CD4-positive, CD25-positive, alpha-beta regulatory T cell (primary cell): ENCODE results near the gene FNDC11. TPM values are rescaled to one million over a fixed set of nuclear protein-coding genes. Genes with fewer than 3 reads are reported as not detected.

Source experiments
- ATAC-seq, 2 donors: fragments of 150-1000 bp; cut with Tn5 transposase; one replicate each; pipeline ENCODE4 v1.10.0; 2021; ENCODE audit warnings: low read depth in 2 of 2, moderate number of reproducible peaks in 2 of 2, moderate library complexity in 1 of 2
- DNase-seq, 3 donors: peaks; one replicate each; pipeline versions ENCODE4 v3.0.0 to v3.0.0-alpha.2; 2012 to 2022; ENCODE audit warnings: mixed read lengths in 1 of 3
- H3K27ac ChIP-seq: one replicate; pipeline ENCODE4 v1.7.0; 2013; ENCODE audit warnings: mild to moderate bottlenecking, low read length; ENCODE audit not compliant: insufficient read depth, poor library complexity, severe bottlenecking
- H3K27me3 ChIP-seq: one replicate; pipeline ENCODE4 v1.7.0; 2013; ENCODE audit warnings: low read length; ENCODE audit not compliant: control insufficient read depth, insufficient read depth
- H3K36me3 ChIP-seq: one replicate; pipeline ENCODE4 v1.7.0; 2013; ENCODE audit warnings: mild to moderate bottlenecking, low read length, moderate library complexity; ENCODE audit not compliant: control insufficient read depth, insufficient read depth
- H3K4me1 ChIP-seq: 2 replicates; pipeline ENCODE4 v1.7.0; 2013; ENCODE audit warnings: mild to moderate bottlenecking, low read length; ENCODE audit not compliant: insufficient read depth, control insufficient read depth, poor library complexity, severe bottlenecking
- H3K4me3 ChIP-seq: one replicate; pipeline ENCODE4 v1.7.0; 2013; ENCODE audit warnings: low read depth, mild to moderate bottlenecking, low read length, moderate library complexity
- H3K9me3 ChIP-seq, 2 experiments: 1 replicate in 1 of 2; 2 replicates in 1 of 2; pipeline ENCODE4 v1.7.0; 2013; ENCODE audit warnings: low read length in 2 of 2, mild to moderate bottlenecking in 1 of 2, moderate library complexity in 1 of 2; ENCODE audit not compliant: control insufficient read depth in 2 of 2
- H3K27ac Mint-ChIP-seq, 3 donors: one replicate each; pipeline ENCODE4 v1.8.0; 2020 to 2022; ENCODE audit warnings: mild to moderate bottlenecking in 3 of 3, mixed read lengths in 3 of 3, moderate library complexity in 2 of 3
- H3K27me3 Mint-ChIP-seq: one replicate; pipeline ENCODE4 v1.8.0; 2022; ENCODE audit warnings: mild to moderate bottlenecking, mixed read lengths
- H3K36me3 Mint-ChIP-seq: one replicate; pipeline ENCODE4 v1.8.0; 2020; ENCODE audit warnings: mixed read lengths
- H3K4me1 Mint-ChIP-seq, 4 donors: one replicate each; pipeline ENCODE4 v1.8.0; 2020 to 2022; ENCODE audit warnings: mixed read lengths in 4 of 4, mild to moderate bottlenecking in 1 of 4
- H3K4me3 Mint-ChIP-seq, 4 donors: one replicate each; pipeline ENCODE4 v1.8.0; 2020 to 2022; ENCODE audit warnings: mild to moderate bottlenecking in 4 of 4, mixed read lengths in 4 of 4, moderate library complexity in 3 of 4
- H3K9me3 Mint-ChIP-seq, 7 donors: one replicate each; pipeline ENCODE4 v1.8.0; 2020 to 2022; ENCODE audit warnings: mixed read lengths in 7 of 7, mild to moderate bottlenecking in 3 of 7, moderate library complexity in 2 of 7
- polyA plus RNA-seq, 4 donors: library from polyadenylated mRNA; unstranded; fragments of 300-500 nt; fragmentation: Illumina TruSeq; gene quantifications; one replicate each; pipeline ENCODE4 v1.2.3, GENCODE V29; 2021
- total RNA-seq: library from RNA; stranded (reverse); gene quantifications from one replicate; pipeline ENCODE4 v1.2.3, GENCODE V29; 2022

The FNDC11 gene
- total and polyA plus RNA-seq, 5 donors from 2014 or later: 0.07 to 1.5 (median 0.18) TPM

GRCh38 chr20:63589261-63590217 lies 35.6 kb downstream of the FNDC11 start:
- H3K4me3 ChIP-seq: no peak overlapping the region
- peaks cover 17% of the 10 kb centered on the region for H3K36me3 Mint-ChIP-seq

GRCh38 chr20:63590218-63591146 lies 36.5 kb downstream of the FNDC11 start:
- ATAC-seq (no peak), DNase-seq (no peak)
- peaks cover 17% of the 10 kb centered on the region for H3K36me3 Mint-ChIP-seq
- Histone ChIP-seq H3K36me3 (peaks cover 33% of the 10 kb centered on the region), H3K4me1 (no peaks in the 10 kb centered on the region), H3K27ac (no peak overlapping the region), H3K4me3 (no peak overlapping the region), H3K27me3 (no peaks in the 10 kb centered on the region), H3K9me3 (no peaks in the 10 kb centered on the region)
- H3K9me3 Mint-ChIP-seq: peaks cover 0 to 2% (median 0%) of the 10 kb centered on the region in 7 donors
- H3K4me3 Mint-ChIP-seq: no peak overlapping the region
- H3K27me3 Mint-ChIP-seq: no peaks in the 10 kb centered on the region
- peaks cover 0 to 19% (median 4%) of the 10 kb centered on the region in 4 donors for H3K4me1 Mint-ChIP-seq
- peak overlapping the region in 2 of 3 donors; percentile 51 to 63 for H3K27ac Mint-ChIP-seq

More at GRCh38 chr20:63589261-63590217, 35.6 kb downstream of the FNDC11 start:
- Histone ChIP-seq H3K27me3 (no peaks in the 10 kb centered on the region), H3K27ac (no peak overlapping the region), H3K4me1 (no peaks in the 10 kb centered on the region), H3K9me3 (no peaks in the 10 kb centered on the region), H3K36me3 (peaks cover 33% of the 10 kb centered on the region)
- H3K4me1 Mint-ChIP-seq: peaks cover 0 to 19% (median 4%) of the 10 kb centered on the region in 4 donors
- H3K9me3 Mint-ChIP-seq: peaks cover 0 to 2% (median 0%) of the 10 kb centered on the region in 7 donors
- no peak overlapping the region for H3K4me3 Mint-ChIP-seq
- ATAC-seq: no peak
- no peak for DNase-seq
- no peaks in the 10 kb centered on the region for H3K27me3 Mint-ChIP-seq
- H3K27ac Mint-ChIP-seq: no peak overlapping the region

- H3K9me3 Mint-ChIP-seq: peaks cover 0 to 2% (median 0%) of the 10 kb centered on the region in 7 donors
- Histone ChIP-seq H3K4me1 (no peaks in the 10 kb centered on the region), H3K4me3 (no peak overlapping the region), H3K36me3 (peaks cover 33% of the 10 kb centered on the region), H3K27me3 (no peaks in the 10 kb centered on the region), H3K9me3 (no peaks in the 10 kb centered on the region), H3K27ac (no peak overlapping the region)
- H3K27me3 Mint-ChIP-seq: no peaks in the 10 kb centered on the region
- H3K4me1 Mint-ChIP-seq: peaks cover 0 to 19% (median 4%) of the 10 kb centered on the region in 4 donors
- no peak overlapping the region for H3K4me3 Mint-ChIP-seq
- no peak for ATAC-seq
- no peak for DNase-seq
- H3K27ac Mint-ChIP-seq: peak overlapping the region in 2 of 3 donors; percentile 51 to 63
- H3K36me3 Mint-ChIP-seq: peaks cover 17% of the 10 kb centered on the region
Observed at GRCh38 chr20:63591147-63591533, 37.2 kb downstream of the FNDC11 start.

- peaks cover 17% of the 10 kb centered on the region for H3K36me3 Mint-ChIP-seq
Observed at GRCh38 chr20:63591786-63592355, 37.9 kb downstream of the FNDC11 start.

GRCh38 chr20:63592661-63593060 lies 38.7 kb downstream of the FNDC11 start:
- Mint-ChIP-seq H3K27ac (no peak overlapping the region), H3K9me3 (peaks cover 0 to 2% (median 0%) of the 10 kb centered on the region in 7 donors), H3K4me3 (no peak overlapping the region), H3K4me1 (peaks cover 0 to 14% (median 4%) of the 10 kb centered on the region in 4 donors), H3K27me3 (no peaks in the 10 kb centered on the region), H3K36me3 (peaks cover 17% of the 10 kb centered on the region)
- Histone ChIP-seq H3K4me1 (no peaks in the 10 kb centered on the region), H3K27me3 (no peaks in the 10 kb centered on the region), H3K36me3 (peaks cover 39% of the 10 kb centered on the region), H3K27ac (no peak overlapping the region), H3K4me3 (no peak overlapping the region), H3K9me3 (no peaks in the 10 kb centered on the region)
- ATAC-seq (no peak), DNase-seq (no peak)

More at GRCh38 chr20:63591786-63592355, 37.9 kb downstream of the FNDC11 start:
- Mint-ChIP-seq H3K9me3 (peaks cover 0 to 2% (median 0%) of the 10 kb centered on the region in 7 donors), H3K4me3 (no peak overlapping the region), H3K4me1 (peaks cover 0 to 19% (median 4%) of the 10 kb centered on the region in 4 donors), H3K27ac (no peak overlapping the region), H3K27me3 (no peaks in the 10 kb centered on the region)
- H3K9me3 ChIP-seq: no peaks in the 10 kb centered on the region
- DNase-seq (no peak), ATAC-seq (no peak)
- no peak overlapping the region for H3K27ac ChIP-seq
- peaks cover 33% of the 10 kb centered on the region for H3K36me3 ChIP-seq
- H3K4me3 ChIP-seq: no peak overlapping the region
- no peaks in the 10 kb centered on the region for H3K27me3 ChIP-seq
- no peaks in the 10 kb centered on the region for H3K4me1 ChIP-seq

- Mint-ChIP-seq H3K36me3 (peaks cover 14% of the 10 kb centered on the region), H3K4me3 (no peak overlapping the region), H3K4me1 (peaks cover 0 to 8% (median 3%) of the 10 kb centered on the region in 4 donors), H3K27ac (no peak overlapping the region), H3K9me3 (peaks cover 0 to 2% (median 0%) of the 10 kb centered on the region in 7 donors), H3K27me3 (no peaks in the 10 kb centered on the region)
- ATAC-seq: no peak
- no peaks in the 10 kb centered on the region for H3K9me3 ChIP-seq
- no peak overlapping the region for H3K27ac ChIP-seq
- no peak overlapping the region for H3K4me3 ChIP-seq
- no peaks in the 10 kb centered on the region for H3K4me1 ChIP-seq
- H3K36me3 ChIP-seq: peaks cover 48% of the 10 kb centered on the region
- no peak for DNase-seq
- H3K27me3 ChIP-seq: no peaks in the 10 kb centered on the region
Observed at GRCh38 chr20:63594043-63594561, 40.1 kb downstream of the FNDC11 start.
